Mucosa of descending colon (tissue), 3 donors: ENCODE measurements around the gene ZNF148. TPM values are rescaled to one million over a fixed set of nuclear protein-coding genes. Genes with fewer than 3 reads are reported as not detected.

Source experiments
- ATAC-seq: fragments of 200-7000 bp; cut with Tn5 transposase; one replicate; pipeline ENCODE4 v1.9.1; 2020; ENCODE audit warnings: mild to moderate bottlenecking, moderate library complexity
- DNase-seq, 3 donors: peaks; one replicate each; pipeline ENCODE4 v3.0.0-alpha.2; 2020
- H3K36me3 ChIP-seq: fragments of 200-600 bp; one replicate; pipeline ENCODE4 v1.8.0; 2021; ENCODE audit warnings: low read depth, mild to moderate bottlenecking
- H3K4me1 ChIP-seq: fragments of 200-600 bp; one replicate; pipeline ENCODE4 v1.8.0; 2021; ENCODE audit warnings: low read depth, mild to moderate bottlenecking
- H3K4me3 ChIP-seq: fragments of 200-600 bp; one replicate; pipeline ENCODE4 v1.8.0; 2021; ENCODE audit warnings: mild to moderate bottlenecking
- H3K9me3 ChIP-seq: fragments of 200-600 bp; one replicate; pipeline ENCODE4 v1.8.0; 2021; ENCODE audit warnings: mild to moderate bottlenecking
- intact Hi-C, 2 donors: fragments of 100-400 bp; cut with DNase I in 1 of 2; cut with micrococcal nuclease in 1 of 2; formaldehyde crosslinking; loops; one replicate each; pipeline versions ENCODE4 v1.11.0 to v1.11.1; 2022; cut with DNase I, micrococcal nuclease
- total RNA-seq, 3 donors: library from RNA; stranded (reverse); fragmentation: NEBNext Ultra II Directional in 2 of 3; extraction: Animal tissue kit (Norgen Biotek cat#: 25700) in 2 of 3; gene quantifications; one replicate each; pipeline versions ENCODE4 v1.2.1 to v1.2.4, GENCODE V29; 2021 to 2023
- TF ChIP-seq, protein P1 (sequence below): fragments of 200-600 bp; IDR thresholded peaks from one replicate; pipeline ENCODE4 v1.8.0; 2022; ENCODE audit warnings: antibody characterized with exemption, mild to moderate bottlenecking
- donor health status: DM: no; HTN: no; CAD: no; lungs with moderate emphysema.
- donor health status: DM: no; HTN: no; CAD: no.
- donor health status: DM: no; HTN: yes; CAD: no.

The ZNF148 gene
- total RNA-seq, 3 donors from 2014 or later: 39.8 to 79.5 (median 42.6) TPM

GRCh38 chr3:125194849-125195601, 180.1 kb downstream of the ZNF148 start:
- TF ChIP-seq, protein P1, sequence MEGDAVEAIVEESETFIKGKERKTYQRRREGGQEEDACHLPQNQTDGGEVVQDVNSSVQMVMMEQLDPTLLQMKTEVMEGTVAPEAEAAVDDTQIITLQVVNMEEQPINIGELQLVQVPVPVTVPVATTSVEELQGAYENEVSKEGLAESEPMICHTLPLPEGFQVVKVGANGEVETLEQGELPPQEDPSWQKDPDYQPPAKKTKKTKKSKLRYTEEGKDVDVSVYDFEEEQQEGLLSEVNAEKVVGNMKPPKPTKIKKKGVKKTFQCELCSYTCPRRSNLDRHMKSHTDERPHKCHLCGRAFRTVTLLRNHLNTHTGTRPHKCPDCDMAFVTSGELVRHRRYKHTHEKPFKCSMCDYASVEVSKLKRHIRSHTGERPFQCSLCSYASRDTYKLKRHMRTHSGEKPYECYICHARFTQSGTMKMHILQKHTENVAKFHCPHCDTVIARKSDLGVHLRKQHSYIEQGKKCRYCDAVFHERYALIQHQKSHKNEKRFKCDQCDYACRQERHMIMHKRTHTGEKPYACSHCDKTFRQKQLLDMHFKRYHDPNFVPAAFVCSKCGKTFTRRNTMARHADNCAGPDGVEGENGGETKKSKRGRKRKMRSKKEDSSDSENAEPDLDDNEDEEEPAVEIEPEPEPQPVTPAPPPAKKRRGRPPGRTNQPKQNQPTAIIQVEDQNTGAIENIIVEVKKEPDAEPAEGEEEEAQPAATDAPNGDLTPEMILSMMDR: no peak
- ATAC-seq (peak; percentile 46), DNase-seq (peak; percentile 27 to 58 (median 46))
- no peaks in the 10 kb centered on the region for H3K9me3 ChIP-seq
- intact Hi-C loops: no loop called here
- H3K4me3 ChIP-seq: no peak overlapping the region
- no peaks in the 10 kb centered on the region for H3K4me1 ChIP-seq
- H3K36me3 ChIP-seq: no peaks in the 10 kb centered on the region

DNA sequence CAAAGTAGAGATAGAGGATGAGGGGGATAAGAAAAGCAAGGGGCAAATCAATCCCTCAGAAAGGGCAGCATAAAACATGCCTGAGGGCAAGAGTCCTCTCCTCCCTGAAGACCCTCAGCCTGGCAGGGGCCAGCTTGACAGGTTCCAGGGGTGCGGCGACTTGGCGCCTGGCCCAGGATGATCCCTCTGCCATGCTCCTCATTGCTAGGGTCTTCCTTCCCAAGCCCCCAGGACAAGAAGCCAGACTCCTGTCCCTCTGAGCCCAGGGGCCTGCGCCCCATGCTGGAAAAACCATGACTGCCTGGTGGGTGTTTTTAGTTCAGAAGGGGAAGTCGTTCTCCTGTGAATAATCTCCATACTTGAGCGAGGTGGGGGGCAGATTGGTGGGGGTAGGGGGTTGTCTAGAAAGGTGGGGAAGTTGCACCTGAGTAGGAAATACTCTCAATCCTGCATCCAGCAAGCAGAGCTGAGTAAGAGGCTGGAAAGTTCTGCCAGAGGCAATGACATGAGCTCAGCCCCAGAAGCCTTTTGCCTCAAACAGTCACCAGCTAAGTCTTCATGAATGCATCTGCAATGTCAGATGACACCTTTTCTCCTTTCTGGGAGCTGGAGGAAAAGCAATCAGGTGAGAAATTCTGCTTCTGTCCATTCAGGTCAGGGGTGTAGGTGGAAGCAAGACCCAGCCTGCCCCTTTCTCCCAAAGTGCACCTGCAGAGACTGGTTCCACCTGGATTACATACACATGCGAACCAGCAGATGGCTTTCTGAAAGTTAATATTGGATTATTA, 180.9 kb downstream of the ZNF148 start:
- DNase-seq (no peak), ATAC-seq (no peak)
- intact Hi-C loops: no loop called here
- Histone ChIP-seq H3K36me3 (no peaks in the 10 kb centered on the region), H3K9me3 (no peaks in the 10 kb centered on the region), H3K4me1 (no peaks in the 10 kb centered on the region), H3K4me3 (no peak overlapping the region)
- TF ChIP-seq, protein P1: no peak

DNA sequence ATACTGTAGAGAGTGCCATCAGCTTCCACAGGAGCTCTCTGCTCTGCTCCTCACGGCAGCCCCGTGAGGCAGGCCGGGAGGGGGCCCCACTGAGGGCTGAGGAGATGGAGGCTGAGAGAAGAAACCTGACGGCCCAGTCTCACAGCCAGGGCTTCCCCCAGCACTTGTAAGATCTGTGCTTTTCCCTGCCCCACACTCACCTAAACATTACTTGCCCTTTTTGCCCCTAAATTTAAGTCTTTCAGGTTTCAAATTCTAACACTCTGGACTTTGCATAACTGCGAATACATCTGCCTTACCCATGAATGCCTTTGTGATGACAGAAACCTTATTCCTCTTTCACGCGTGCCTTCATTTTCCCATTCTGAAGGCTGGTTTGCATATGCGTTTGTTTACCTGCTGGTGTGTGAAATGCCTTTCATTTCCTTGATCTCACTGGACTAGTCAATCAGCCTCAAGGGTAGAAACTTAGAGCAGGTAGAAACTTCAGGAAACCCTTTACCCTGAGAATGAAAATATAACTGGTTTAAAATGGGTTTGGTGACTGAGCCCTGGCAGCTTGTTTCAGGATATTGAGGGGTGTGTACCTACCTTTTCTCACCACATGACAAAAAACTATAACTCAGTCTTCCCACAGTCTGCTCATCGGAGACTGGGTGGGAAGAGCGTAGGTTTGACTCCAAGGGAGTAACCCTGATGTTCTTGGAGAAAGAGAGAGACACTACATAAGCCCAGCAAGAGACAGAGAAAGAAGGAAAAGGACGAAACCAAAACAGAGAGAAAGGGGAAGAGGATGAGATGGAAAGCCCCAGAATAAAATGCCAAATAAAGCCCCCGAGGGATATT, 182.7 kb downstream of the ZNF148 start:
- Histone ChIP-seq H3K4me1 (no peaks in the 10 kb centered on the region), H3K36me3 (no peaks in the 10 kb centered on the region), H3K9me3 (no peaks in the 10 kb centered on the region), H3K4me3 (no peak overlapping the region)
- peak; percentile 18 for ATAC-seq
- intact Hi-C loops: no loop called here
- TF ChIP-seq, protein P1: no peak
- no peak for DNase-seq

- Histone ChIP-seq H3K36me3 (no peaks in the 10 kb centered on the region), H3K4me1 (no peaks in the 10 kb centered on the region), H3K9me3 (no peaks in the 10 kb centered on the region), H3K4me3 (no peak overlapping the region)
- intact Hi-C loops: no loop called here
- TF ChIP-seq, protein P1: no peak
- ATAC-seq: no peak
- DNase-seq: no peak
Observed at GRCh38 chr3:125191730-125192129, 183.4 kb downstream of the ZNF148 start.

DNA sequence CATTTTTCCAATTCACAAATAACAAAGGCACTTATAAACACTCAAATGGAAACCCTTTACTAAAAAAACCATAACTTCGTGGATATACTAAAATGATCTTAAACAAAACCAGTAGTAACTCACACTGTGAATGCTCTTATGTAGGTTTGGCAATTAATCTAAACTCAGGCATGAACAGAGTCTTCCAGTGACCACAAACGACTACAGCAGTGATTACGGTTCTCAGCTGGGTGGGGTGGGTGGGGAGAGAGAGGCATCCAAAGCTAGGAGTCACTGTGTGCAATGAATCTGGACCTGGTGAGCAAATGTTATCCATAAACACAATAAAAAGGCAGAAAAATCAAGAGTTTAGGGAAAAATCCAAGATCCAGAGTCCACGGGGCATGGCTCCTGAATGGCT, 183.9 kb downstream of the ZNF148 start:
- Histone ChIP-seq H3K36me3 (no peaks in the 10 kb centered on the region), H3K9me3 (no peaks in the 10 kb centered on the region), H3K4me3 (no peak overlapping the region), H3K4me1 (no peaks in the 10 kb centered on the region)
- DNase-seq (no peak), ATAC-seq (no peak)
- intact Hi-C loops: no loop called here
- TF ChIP-seq, protein P1: no peak
